BLaER1 treated with 17β-estradiol and CSF1 and Interleukin-3, amounts not matched to agents 10 nM and 100 nM (cell line): ENCODE measurements around the gene TNNI2.

Experiments
- H3K27ac ChIP-seq, 11 experiments: shearing (Covaris generic); formaldehyde crosslinking; 2 replicates each; pipeline ENCODE4 v1.8.1; 2022
- H3K27me3 ChIP-seq, 11 experiments: shearing (Covaris generic); formaldehyde crosslinking; 2 replicates each; pipeline ENCODE4 v1.8.1; 2022
- H3K36me3 ChIP-seq, 11 experiments: shearing (Covaris generic); formaldehyde crosslinking; 2 replicates each; pipeline ENCODE4 v1.8.1; 2022
- H3K4me1 ChIP-seq, 10 experiments: shearing (Covaris generic); formaldehyde crosslinking; 2 replicates each; pipeline ENCODE4 v1.8.1; 2022
- H3K4me2 ChIP-seq, 11 experiments: shearing (Covaris generic); formaldehyde crosslinking; 2 replicates each; pipeline ENCODE4 v1.8.1; 2022
- H3K4me3 ChIP-seq, 10 experiments: shearing (Covaris generic); formaldehyde crosslinking; 2 replicates each; pipeline ENCODE4 v1.8.1; 2022
- H3K9ac ChIP-seq, 11 experiments: shearing (Covaris generic); formaldehyde crosslinking; 2 replicates each; pipeline ENCODE4 v1.8.1; 2022
- H3K9me3 ChIP-seq, 11 experiments: shearing (Covaris generic); formaldehyde crosslinking; replicated peaks in 1 of 11; 2 replicates each; pipeline ENCODE4 v1.8.1; 2022
- H4K20me1 ChIP-seq, 11 experiments: shearing (Covaris generic); formaldehyde crosslinking; 2 replicates each; pipeline ENCODE4 v1.8.1; 2022
- Cebpa-rat ChIP-seq, 11 experiments: shearing (Covaris generic); IDR thresholded peaks; 2 replicates each; pipeline ENCODE4 v1.8.1; 2022

TNNI2 gene

GRCh38 chr11:1848640-1849430, 10.1 kb downstream of the TNNI2 start:
- peaks cover 85 to 100% (median 97%) of the 10 kb centered on the region in 10 experiments for H3K4me1 ChIP-seq
- peak overlapping the region; percentile 89 to 100 (median 99) for H3K4me2 ChIP-seq
- H4K20me1 ChIP-seq, result peaks cover 0 to 28% (median 0%) of the 10 kb centered on the region in 11 experiments; a peak in 6 of 22 replicates
- peak overlapping the region in 8 of 11 experiments; percentile 6 to 95 (median 55); a peak in 9 of 22 replicates for H3K27ac ChIP-seq
- H3K4me3 ChIP-seq, result no peak overlapping the region
- no peak for TF ChIP-seq Cebpa-rat (IDR thresholded peaks at IDR 0.05)
- no peaks in the 10 kb centered on the region for H3K9me3 ChIP-seq
- no peaks in the 10 kb centered on the region for H3K36me3 ChIP-seq
- H3K27me3 ChIP-seq, result peaks cover 0 to 13% (median 0%) of the 10 kb centered on the region in 11 experiments; a peak in 3 of 22 replicates
- H3K9ac ChIP-seq, result peak overlapping the region in 3 of 11 experiments; percentile 15 to 36 (median 17); a peak in 5 of 22 replicates

- Histone ChIP-seq H3K9ac (peak overlapping the region; percentile 57 to 89 (median 69); a peak in 21 of 22 replicates), H3K9me3 (no peaks in the 10 kb centered on the region), H3K4me1 (peaks cover 87 to 100% (median 98%) of the 10 kb centered on the region in 10 experiments), H3K4me2 (peak overlapping the region; percentile 89 to 100 (median 99)), H3K4me3 (peak overlapping the region in 7 of 10 experiments; percentile 8 to 65 (median 27); a peak in 11 of 20 replicates), H3K27me3 (peaks cover 0 to 18% (median 5%) of the 10 kb centered on the region in 11 experiments; a peak in 2 of 22 replicates), H4K20me1 (peaks cover 0 to 40% (median 12%) of the 10 kb centered on the region in 11 experiments; a peak in 13 of 22 replicates), H3K27ac (peak overlapping the region; percentile 70 to 98 (median 79)), H3K36me3 (no peaks in the 10 kb centered on the region)
- no peak for TF ChIP-seq Cebpa-rat (IDR thresholded peaks at IDR 0.05)
Observed at GRCh38 chr11:1851468-1852180, 12.8 kb downstream of the TNNI2 start.

GRCh38 chr11:1852271-1852876, 13.6 kb downstream of the TNNI2 start:
- Histone ChIP-seq H3K27me3 (peaks cover 0 to 18% (median 5%) of the 10 kb centered on the region in 11 experiments; a peak in 2 of 22 replicates), H3K4me2 (peak overlapping the region; percentile 89 to 100 (median 99)), H4K20me1 (peaks cover 0 to 41% (median 16%) of the 10 kb centered on the region in 11 experiments; a peak in 13 of 22 replicates), H3K27ac (peak overlapping the region; percentile 70 to 98 (median 79); a peak in 21 of 22 replicates), H3K9ac (peak overlapping the region; percentile 41 to 89 (median 66)), H3K9me3 (no peaks in the 10 kb centered on the region), H3K4me3 (peak overlapping the region in 8 of 10 experiments; percentile 42 to 65 (median 51); a peak in 11 of 20 replicates), H3K36me3 (no peaks in the 10 kb centered on the region), H3K4me1 (peaks cover 94 to 100% (median 100%) of the 10 kb centered on the region in 10 experiments)
- TF ChIP-seq Cebpa-rat (IDR thresholded peaks at IDR 0.05), result no peak

- Histone ChIP-seq H3K4me1 (peaks cover 92 to 97% (median 95%) of the 10 kb centered on the region in 10 experiments), H3K9me3 (no peaks in the 10 kb centered on the region), H3K36me3 (no peaks in the 10 kb centered on the region), H3K27ac (peak within 1 kb of the TSS; percentile 70 to 98 (median 79)), H3K4me3 (peak within 1 kb of the TSS; percentile 10 to 65 (median 50); a peak in 19 of 20 replicates), H3K27me3 (peaks cover 0 to 18% (median 5%) of the 10 kb centered on the region in 11 experiments; a peak in 2 of 22 replicates), H3K9ac (peak within 1 kb of the TSS; percentile 54 to 89 (median 66)), H3K4me2 (peak within 1 kb of the TSS; percentile 89 to 100 (median 99)), H4K20me1 (peaks cover 0 to 42% (median 16%) of the 10 kb centered on the region in 11 experiments; a peak in 14 of 22 replicates)
- TF ChIP-seq Cebpa-rat (IDR thresholded peaks at IDR 0.05), result peak in 1 of 11 experiments; percentile 40; a peak in 1 of 22 replicates
Observed at GRCh38 chr11:1852877-1853276, 14.1 kb downstream of the TNNI2 start, which contains the start of gene LSP1. LSP1 (plus strand) TSS chr11:1853084; CDS start chr11:1853145, 61 bp downstream.

GRCh38 chr11:1853376-1854131, 14.8 kb downstream of the TNNI2 start:
- Histone ChIP-seq H3K27ac (peak overlapping the region; percentile 66 to 98 (median 79)), H3K9me3 (no peaks in the 10 kb centered on the region), H3K4me3 (peak overlapping the region; percentile 10 to 65 (median 50); a peak in 19 of 20 replicates), H3K27me3 (peaks cover 0 to 18% (median 5%) of the 10 kb centered on the region in 11 experiments; a peak in 2 of 22 replicates), H3K4me2 (peak overlapping the region; percentile 89 to 100 (median 99)), H3K36me3 (no peaks in the 10 kb centered on the region), H3K4me1 (peaks cover 86 to 94% (median 89%) of the 10 kb centered on the region in 10 experiments), H3K9ac (peak overlapping the region; percentile 54 to 89 (median 66)), H4K20me1 (peaks cover 0 to 49% (median 16%) of the 10 kb centered on the region in 11 experiments; a peak in 14 of 22 replicates)
- TF ChIP-seq Cebpa-rat (IDR thresholded peaks at IDR 0.05), result no peak

GRCh38 chr11:1854132-1854948, 15.6 kb downstream of the TNNI2 start:
- peak overlapping the region; percentile 36 to 89 (median 65); a peak in 14 of 22 replicates for H3K9ac ChIP-seq
- H3K27ac ChIP-seq, result peak overlapping the region in 4 of 11 experiments; percentile 21 to 78 (median 48); a peak in 6 of 22 replicates
- peaks cover 0 to 18% (median 5%) of the 10 kb centered on the region in 11 experiments; a peak in 2 of 22 replicates for H3K27me3 ChIP-seq
- H3K4me2 ChIP-seq, result peak overlapping the region; percentile 89 to 100 (median 99)
- peaks cover 0 to 51% (median 16%) of the 10 kb centered on the region in 11 experiments; a peak in 14 of 22 replicates for H4K20me1 ChIP-seq
- no peak for TF ChIP-seq Cebpa-rat (IDR thresholded peaks at IDR 0.05)
- H3K36me3 ChIP-seq, result no peaks in the 10 kb centered on the region
- peak overlapping the region in 8 of 10 experiments; percentile 42 to 65 (median 51); a peak in 17 of 20 replicates for H3K4me3 ChIP-seq
- H3K4me1 ChIP-seq, result peaks cover 78 to 87% (median 81%) of the 10 kb centered on the region in 10 experiments
- H3K9me3 ChIP-seq, result no peaks in the 10 kb centered on the region
